ENCODE data around the gene LURAP1L. TPM values are rescaled to one million over a fixed set of nuclear protein-coding genes. Genes with fewer than 3 reads are reported as not detected.

The LURAP1L gene
- total and polyA plus RNA-seq, 7 experiments from 2014 or later = not detected

GRCh38 chr9:12784461-12785259 is 9.8 kb downstream of the LURAP1L start:
- Mint-ChIP-seq H3K4me3 (no peak overlapping the region), H3K9me3 (peaks cover 0 to 32% (median 8%) of the 10 kb centered on the region in 11 donors), H3K36me3 (no peaks in the 10 kb centered on the region), H3K27me3 (no peaks in the 10 kb centered on the region), H3K27ac (no peak overlapping the region), H3K4me1 (no peaks in the 10 kb centered on the region)
- H3K4me3 ChIP-seq (ENCODE audit: low read length) = no peak overlapping the region
- no peaks in the 10 kb centered on the region for H3K27me3 ChIP-seq (ENCODE audit: control insufficient read depth in 2 of 2, insufficient read depth in 2 of 2, low read length in 2 of 2)
- H3K4me1 ChIP-seq (ENCODE audit: control insufficient read depth in 2 of 2, insufficient read depth in 2 of 2, low read length in 2 of 2) = no peaks in the 10 kb centered on the region
- no peak overlapping the region for H3K27ac ChIP-seq (ENCODE audit: low read depth, low read length)
- intact Hi-C loops (cut with micrococcal nuclease) = no loop called here
- H3K36me3 ChIP-seq (ENCODE audit: control insufficient read depth in 2 of 3, insufficient read depth in 3 of 3, low read length in 3 of 3) = no peaks in the 10 kb centered on the region
- DNase-seq (no peak), ATAC-seq (no peak)
- ChIA-PET CTCF (no interaction called here), POLR2A (no interaction called here)
- no peaks in the 10 kb centered on the region for H3K9me3 ChIP-seq (ENCODE audit: control insufficient read depth in 2 of 3, low read length in 3 of 3)

GRCh38 chr9:12785260-12785770 is 10.5 kb downstream of the LURAP1L start:
- Histone ChIP-seq H3K27me3 (ENCODE audit: control insufficient read depth in 2 of 2, insufficient read depth in 2 of 2, low read length in 2 of 2) (no peaks in the 10 kb centered on the region), H3K27ac (ENCODE audit: low read depth, low read length) (no peak overlapping the region), H3K9me3 (ENCODE audit: control insufficient read depth in 2 of 3, low read length in 3 of 3) (no peaks in the 10 kb centered on the region), H3K4me3 (ENCODE audit: low read length) (no peak overlapping the region), H3K36me3 (ENCODE audit: control insufficient read depth in 2 of 3, insufficient read depth in 3 of 3, low read length in 3 of 3) (no peaks in the 10 kb centered on the region), H3K4me1 (ENCODE audit: control insufficient read depth in 2 of 2, insufficient read depth in 2 of 2, low read length in 2 of 2) (no peaks in the 10 kb centered on the region)
- intact Hi-C loops (cut with micrococcal nuclease) = no loop called here
- CTCF ChIA-PET = no interaction called here
- Mint-ChIP-seq H3K27me3 (no peaks in the 10 kb centered on the region), H3K4me1 (no peaks in the 10 kb centered on the region), H3K9me3 (peaks cover 0 to 32% (median 8%) of the 10 kb centered on the region in 11 donors), H3K27ac (no peak overlapping the region), H3K4me3 (no peak overlapping the region), H3K36me3 (no peaks in the 10 kb centered on the region)
- ATAC-seq (peak; percentile 32), DNase-seq (no peak)
- POLR2A ChIA-PET = no interaction called here

- DNase-seq = no peak
- POLR2A ChIA-PET = no interaction called here
Observed at GRCh38 chr9:12785941-12786340, 11.1 kb downstream of the LURAP1L start.

GRCh38 chr9:12790001-12790400 is 15.2 kb downstream of the LURAP1L start:
- Mint-ChIP-seq H3K27me3 (no peaks in the 10 kb centered on the region), H3K36me3 (no peaks in the 10 kb centered on the region), H3K27ac (no peak overlapping the region), H3K9me3 (peaks cover 0 to 23% (median 1%) of the 10 kb centered on the region in 11 donors), H3K4me1 (no peaks in the 10 kb centered on the region), H3K4me3 (no peak overlapping the region)
- intact Hi-C loops (cut with micrococcal nuclease) = no loop called here
- H3K9me3 ChIP-seq (ENCODE audit: control insufficient read depth in 2 of 3, low read length in 3 of 3) = no peaks in the 10 kb centered on the region
- no peak overlapping the region for H3K27ac ChIP-seq (ENCODE audit: low read depth, low read length)
- H3K27me3 ChIP-seq (ENCODE audit: control insufficient read depth in 2 of 2, insufficient read depth in 2 of 2, low read length in 2 of 2) = no peaks in the 10 kb centered on the region
- POLR2A ChIA-PET = no interaction called here
- DNase-seq = no peak
- H3K36me3 ChIP-seq (ENCODE audit: control insufficient read depth in 2 of 3, insufficient read depth in 3 of 3, low read length in 3 of 3) = no peaks in the 10 kb centered on the region
- CTCF ChIA-PET = no interaction called here
- ATAC-seq = no peak
- no peaks in the 10 kb centered on the region for H3K4me1 ChIP-seq (ENCODE audit: control insufficient read depth in 2 of 2, insufficient read depth in 2 of 2, low read length in 2 of 2)
- H3K4me3 ChIP-seq (ENCODE audit: low read length) = no peak overlapping the region

More at GRCh38 chr9:12785941-12786340, 11.1 kb downstream of the LURAP1L start:
- no peaks in the 10 kb centered on the region for H3K36me3 Mint-ChIP-seq
- peaks cover 0 to 32% (median 8%) of the 10 kb centered on the region in 11 donors for H3K9me3 Mint-ChIP-seq
- intact Hi-C loops (cut with micrococcal nuclease) = no loop called here
- H3K36me3 ChIP-seq (ENCODE audit: control insufficient read depth in 2 of 3, insufficient read depth in 3 of 3, low read length in 3 of 3) = no peaks in the 10 kb centered on the region
- CTCF ChIA-PET = no interaction called here
- no peak overlapping the region for H3K4me3 Mint-ChIP-seq
- H3K4me1 Mint-ChIP-seq = no peaks in the 10 kb centered on the region
- no peak overlapping the region for H3K4me3 ChIP-seq (ENCODE audit: low read length)
- H3K27ac Mint-ChIP-seq = no peak overlapping the region
- H3K9me3 ChIP-seq (ENCODE audit: control insufficient read depth in 2 of 3, low read length in 3 of 3) = no peaks in the 10 kb centered on the region
- ATAC-seq = no peak
- H3K27me3 Mint-ChIP-seq = no peaks in the 10 kb centered on the region
- no peak overlapping the region for H3K27ac ChIP-seq (ENCODE audit: low read depth, low read length)
- no peaks in the 10 kb centered on the region for H3K27me3 ChIP-seq (ENCODE audit: control insufficient read depth in 2 of 2, insufficient read depth in 2 of 2, low read length in 2 of 2)
- H3K4me1 ChIP-seq (ENCODE audit: control insufficient read depth in 2 of 2, insufficient read depth in 2 of 2, low read length in 2 of 2) = no peaks in the 10 kb centered on the region

- ChIA-PET CTCF (no interaction called here), POLR2A (no interaction called here)
- H3K36me3 Mint-ChIP-seq = no peaks in the 10 kb centered on the region
- H3K9me3 Mint-ChIP-seq = peaks cover 0 to 30% (median 1%) of the 10 kb centered on the region in 11 donors
- Histone ChIP-seq H3K27ac (ENCODE audit: low read depth, low read length) (no peak overlapping the region), H3K36me3 (ENCODE audit: control insufficient read depth in 2 of 3, insufficient read depth in 3 of 3, low read length in 3 of 3) (no peaks in the 10 kb centered on the region), H3K4me1 (ENCODE audit: control insufficient read depth in 2 of 2, insufficient read depth in 2 of 2, low read length in 2 of 2) (no peaks in the 10 kb centered on the region), H3K27me3 (ENCODE audit: control insufficient read depth in 2 of 2, insufficient read depth in 2 of 2, low read length in 2 of 2) (no peaks in the 10 kb centered on the region), H3K4me3 (ENCODE audit: low read length) (no peak overlapping the region), H3K9me3 (ENCODE audit: control insufficient read depth in 2 of 3, low read length in 3 of 3) (no peaks in the 10 kb centered on the region)
- ATAC-seq (no peak), DNase-seq (no peak)
- H3K27me3 Mint-ChIP-seq = no peaks in the 10 kb centered on the region
- no peak overlapping the region for H3K4me3 Mint-ChIP-seq
- H3K27ac Mint-ChIP-seq = no peak overlapping the region
- intact Hi-C loops (cut with micrococcal nuclease) = no loop called here
- no peaks in the 10 kb centered on the region for H3K4me1 Mint-ChIP-seq
Observed at GRCh38 chr9:12790883-12791282, 16.1 kb downstream of the LURAP1L start.

- CTCF ChIA-PET = no interaction called here
- Histone ChIP-seq H3K9me3 (ENCODE audit: control insufficient read depth in 2 of 3, low read length in 3 of 3) (no peaks in the 10 kb centered on the region), H3K27ac (ENCODE audit: low read depth, low read length) (no peak overlapping the region), H3K4me1 (ENCODE audit: control insufficient read depth in 2 of 2, insufficient read depth in 2 of 2, low read length in 2 of 2) (no peaks in the 10 kb centered on the region), H3K4me3 (ENCODE audit: low read length) (no peak overlapping the region), H3K36me3 (ENCODE audit: control insufficient read depth in 2 of 3, insufficient read depth in 3 of 3, low read length in 3 of 3) (no peaks in the 10 kb centered on the region), H3K27me3 (ENCODE audit: control insufficient read depth in 2 of 2, insufficient read depth in 2 of 2, low read length in 2 of 2) (no peaks in the 10 kb centered on the region)
- H3K9me3 Mint-ChIP-seq = peaks cover 0 to 29% (median 0%) of the 10 kb centered on the region in 11 donors
- no peak for DNase-seq
- intact Hi-C loops (cut with micrococcal nuclease) = no loop called here
- no peaks in the 10 kb centered on the region for H3K36me3 Mint-ChIP-seq
- no peaks in the 10 kb centered on the region for H3K4me1 Mint-ChIP-seq
- ATAC-seq = no peak
- H3K27me3 Mint-ChIP-seq = no peaks in the 10 kb centered on the region
- POLR2A ChIA-PET = no interaction called here
- H3K27ac Mint-ChIP-seq = no peak overlapping the region
- H3K4me3 Mint-ChIP-seq = no peak overlapping the region
Observed at GRCh38 chr9:12794101-12794799, 19.4 kb downstream of the LURAP1L start.

GRCh38 chr9:12796601-12797000 is 21.8 kb downstream of the LURAP1L start:
- CTCF ChIA-PET = no interaction called here
- POLR2A ChIA-PET = no interaction called here
- no peaks in the 10 kb centered on the region for H3K4me1 ChIP-seq (ENCODE audit: control insufficient read depth in 2 of 2, insufficient read depth in 2 of 2, low read length in 2 of 2)
- no peak overlapping the region for H3K4me3 Mint-ChIP-seq
- H3K4me1 Mint-ChIP-seq = no peaks in the 10 kb centered on the region
- H3K27me3 Mint-ChIP-seq = no peaks in the 10 kb centered on the region
- no peaks in the 10 kb centered on the region for H3K9me3 ChIP-seq (ENCODE audit: control insufficient read depth in 2 of 3, low read length in 3 of 3)
- DNase-seq = no peak
- H3K27me3 ChIP-seq (ENCODE audit: control insufficient read depth in 2 of 2, insufficient read depth in 2 of 2, low read length in 2 of 2) = no peaks in the 10 kb centered on the region
- H3K4me3 ChIP-seq (ENCODE audit: low read length) = no peak overlapping the region
- ATAC-seq = no peak
- intact Hi-C loops (cut with micrococcal nuclease) = no loop called here
- H3K36me3 ChIP-seq (ENCODE audit: control insufficient read depth in 2 of 3, insufficient read depth in 3 of 3, low read length in 3 of 3) = no peaks in the 10 kb centered on the region
- no peak overlapping the region for H3K27ac Mint-ChIP-seq
- H3K9me3 Mint-ChIP-seq = peaks cover 0 to 24% (median 0%) of the 10 kb centered on the region in 11 donors
- no peak overlapping the region for H3K27ac ChIP-seq (ENCODE audit: low read depth, low read length)
- no peaks in the 10 kb centered on the region for H3K36me3 Mint-ChIP-seq

All from naive thymus-derived CD4-positive, alpha-beta T cell (primary cell).